K562 (cell line): ENCODE measurements around the gene LUC7L. TPM values are rescaled to one million over a fixed set of nuclear protein-coding genes. Genes with fewer than 3 reads are reported as not detected.

ENCODE experiments used
- ATAC-seq: fragments of 200-7000 bp; cut with Tn5 transposase; 3 replicates; pipeline ENCODE4 v1.9.1; 2020; ENCODE audit warnings: moderate library complexity
- BruUV-seq: library from RNA; stranded (reverse); fragments of 400-500 nt; replicated peaks from 2 replicates; lab custom pipeline; 2021; lab: Mats Ljungman, UMichigan
- CTCF ChIA-PET: fragments of 300-600 bp; formaldehyde crosslinking; extraction: SDS; loops from one replicate; lab custom pipeline; 2021; ENCODE audit warnings: low intra/inter-chr PET ratio; lab: Yijun Ruan, JAX
- POLR2A ChIA-PET: fragments of 300-600, 350-650 bp; sonication (Branson Sonifier 250); formaldehyde crosslinking; extraction: SDS; loops from one replicate; lab custom pipeline; 2021; ENCODE audit warnings: antibody characterized with exemption, inconsistent platforms; lab: Yijun Ruan, JAX
- DNase-seq, 4 experiments: peaks; one replicate each; pipeline versions ENCODE4 v3.0.0 to v3.0.0-alpha.2; 2011 to 2018; ENCODE audit warnings: low spot score in 3 of 4, mixed read lengths in 3 of 4; ENCODE audit errors: extremely low read depth in 1 of 4
- FAIRE-seq: peaks from 2 replicates; lab custom pipeline; 2011; peaks lifted over from hg19 to GRCh38; lab: Jason Lieb, UNC
- H2AFZ ChIP-seq: 2 replicates; pipeline ENCODE4 v1.6.0; 2011; ENCODE audit warnings: low read depth, low read length, control low read depth, inconsistent platforms
- H3K27ac ChIP-seq: fragments of 200-600 bp; 3 replicates; pipeline ENCODE4 v1.8.0; 2011; ENCODE audit warnings: low read depth, mild to moderate bottlenecking, control low read depth, inconsistent platforms, low read length, moderate library complexity, mixed read lengths; ENCODE audit errors: extremely low read depth
- H3K27me3 ChIP-seq, 2 experiments: fragments of 300-600 bp in 1 of 2; 2 replicates in 1 of 2; 3 replicates in 1 of 2; pipeline versions ENCODE4 v1.6.0 to v1.8.0; 2011; ENCODE audit warnings: inconsistent platforms in 2 of 2, low read length in 2 of 2, mild to moderate bottlenecking in 1 of 2, mixed read lengths in 1 of 2, moderate library complexity in 1 of 2; ENCODE audit not compliant: control insufficient read depth in 2 of 2, insufficient read depth in 2 of 2
- H3K36me3 ChIP-seq: fragments of 300-600 bp; 3 replicates; pipeline ENCODE4 v1.8.0; 2011; ENCODE audit warnings: mild to moderate bottlenecking, low read length, inconsistent platforms; ENCODE audit not compliant: control insufficient read depth, insufficient read depth
- H3K4me1 ChIP-seq, 2 experiments: fragments of 200-600 bp in 1 of 2; replicated peaks in 1 of 2; 2 replicates in 1 of 2; 3 replicates in 1 of 2; pipeline versions ENCODE4 v1.5.1 to v1.8.0; 2011; ENCODE audit warnings: inconsistent platforms in 2 of 2, low read length in 2 of 2, mild to moderate bottlenecking in 1 of 2, mixed read lengths in 1 of 2, moderate library complexity in 1 of 2; ENCODE audit not compliant: control insufficient read depth in 2 of 2, insufficient read depth in 2 of 2
- H3K4me2 ChIP-seq: 2 replicates; pipeline ENCODE4 v1.6.1; 2011; ENCODE audit warnings: low read length, control low read depth, inconsistent platforms, mixed read lengths; ENCODE audit not compliant: insufficient read depth
- H3K4me3 ChIP-seq: fragments of 200-600 bp; sonication (generic), shearing (Covaris generic); 2 replicates; pipeline ENCODE4 v1.5.1; 2016; ENCODE audit warnings: control low read depth, inconsistent platforms
- H3K79me2 ChIP-seq: fragments of 200-600 bp; 3 replicates; pipeline ENCODE4 v1.8.0; 2011; ENCODE audit warnings: low read length, inconsistent platforms; ENCODE audit not compliant: control insufficient read depth, insufficient read depth
- H3K9ac ChIP-seq, 2 experiments: 2 replicates each; pipeline versions ENCODE4 v1.6.0 to v1.6.1; 2011; ENCODE audit warnings: low read depth in 2 of 2, low read length in 2 of 2, control low read depth in 1 of 2, inconsistent platforms in 1 of 2, mild to moderate bottlenecking in 1 of 2, mixed read lengths in 1 of 2; ENCODE audit not compliant: insufficient read depth in 1 of 2
- H3K9me1 ChIP-seq: one replicate; pipeline ENCODE4 v1.6.0; 2011; ENCODE audit warnings: inconsistent platforms, mild to moderate bottlenecking, low read length, moderate library complexity; ENCODE audit not compliant: control insufficient read depth, insufficient read depth
- H3K9me3 ChIP-seq: replicated peaks from 2 replicates; pipeline ENCODE4 v1.5.1; 2011; ENCODE audit warnings: low read depth, low read length, inconsistent platforms; ENCODE audit not compliant: control insufficient read depth, insufficient read depth
- H4K20me1 ChIP-seq: replicated peaks from 2 replicates; pipeline ENCODE4 v1.6.1; 2011; ENCODE audit warnings: low read length, inconsistent platforms, mixed read lengths; ENCODE audit not compliant: control insufficient read depth, insufficient read depth
- MAFK ChIP-seq: IDR thresholded peaks from 2 replicates; pipeline ENCODE4 v1.6.1; 2011; ENCODE audit warnings: low read length, improper control_type of control experiment
- MTA1 ChIP-seq: fragments of 450-650 bp; IDR thresholded peaks from 2 replicates; pipeline ENCODE4 v1.6.1; 2017; ENCODE audit warnings: borderline replicate concordance
- MYBL2 ChIP-seq, 2 experiments: fragments of 450-650 bp in 1 of 2; sonication (generic) in 1 of 2; formaldehyde crosslinking in 1 of 2; IDR thresholded peaks; 2 replicates each; pipeline versions ENCODE4 v1.6.1 to v1.8.1; 2017 to 2022; ENCODE audit warnings: borderline replicate concordance in 1 of 2, inconsistent platforms in 1 of 2, low read depth in 1 of 2, mild to moderate bottlenecking in 1 of 2, missing genetic modification reagents in 1 of 2, moderate library complexity in 1 of 2
- SMARCC2 ChIP-seq: fragments of 450-650 bp; IDR thresholded peaks from 2 replicates; pipeline ENCODE4 v1.6.1; 2017; ENCODE audit warnings: antibody characterized with exemption, moderate library complexity, mild to moderate bottlenecking, low read depth
- SREBF1 ChIP-seq: fragments of 150-350 bp; IDR thresholded peaks from 2 replicates; pipeline ENCODE4 v1.6.1; 2014; ENCODE audit warnings: antibody characterized with exemption, low read depth, low read length, borderline replicate concordance
- ZBTB12 ChIP-seq: fragments of 250-450 bp; sonication (Bioruptor Pico); IDR thresholded peaks from 2 replicates; pipeline ENCODE4 v1.4.0; 2020
- ZBTB2 ChIP-seq: fragments of 450-650 bp; IDR thresholded peaks from 2 replicates; pipeline ENCODE4 v1.6.1; 2016; ENCODE audit warnings: antibody characterized with exemption
- ZEB2 ChIP-seq: fragments of 450-650 bp; IDR thresholded peaks from 2 replicates; pipeline ENCODE4 v1.6.1; 2016
- ZKSCAN8 ChIP-seq: fragments of 200-800 bp; sonication (Bioruptor generic); IDR thresholded peaks from 2 replicates; pipeline ENCODE4 v1.6.1; 2016; ENCODE audit warnings: missing genetic modification characterization, missing compliant biosample characterization
- ZMIZ1 ChIP-seq, 2 experiments: fragments of 150-350 bp in 1 of 2; IDR thresholded peaks; 2 replicates each; pipeline ENCODE4 v1.6.1; 2012 to 2016; ENCODE audit warnings: low read depth in 2 of 2, low read length in 2 of 2, mild to moderate bottlenecking in 1 of 2, moderate library complexity in 1 of 2
- ZNF133 ChIP-seq: fragments of 250-450 bp; sonication (Bioruptor Pico); IDR thresholded peaks from 2 replicates; pipeline ENCODE4 v1.4.0; 2020; ENCODE audit warnings: mild to moderate bottlenecking
- ZNF282 ChIP-seq: sonication (generic); formaldehyde crosslinking; IDR thresholded peaks from 2 replicates; pipeline ENCODE4 v1.8.1; 2023; ENCODE audit warnings: missing genetic modification reagents
- whole genome bisulfite sequencing: fragments of 100-300 bp; shearing (Covaris generic); methylation state at CpG from one replicate; pipeline ENCODE4 v1.1.6; 2016; ENCODE audit warnings: low coverage, mixed read lengths; ENCODE audit not compliant: insufficient coverage; ENCODE audit errors: missing lambda C conversion rate; 5-methylcytosine and 5-hydroxymethylcytosine counted together
- in situ Hi-C: fragments of 300-500 bp; cut with MboI; formaldehyde crosslinking; loops from 4 replicates; pipeline ENCODE4 v1.15.0; 2018; ENCODE audit warnings: inconsistent platforms, mixed read lengths
- intact Hi-C: fragments of 100-400 bp; cut with micrococcal nuclease; formaldehyde crosslinking; loops from 2 replicates; pipeline ENCODE4 v1.14.2; 2022
- polyA plus RNA-seq, 8 experiments: library from polyadenylated mRNA; depleted of rRNA in 4 of 8; stranded (reverse) in 5 of 8; unstranded in 3 of 8; fragments of >200 nt; fragmentation: Nextera tagmentation in 2 of 8; fragmentation: Illumina TruSeq in 1 of 8; extraction: Ambion mirVana in 2 of 8; extraction: Trizol in 1 of 8; gene quantifications; 2 replicates each; pipeline versions ENCODE4 v1.2.1 to v1.2.3, GENCODE V29; 2011 to 2014; ENCODE audit warnings: inconsistent platforms in 1 of 8, missing spikeins in 1 of 8
- total RNA-seq, 7 experiments: library from RNA; depleted of rRNA in 6 of 7; stranded (reverse); fragments of >200 nt in 6 of 7; fragmentation: Illumina TruSeq in 2 of 7; extraction: Trizol in 2 of 7; gene quantifications; 2 replicates each; pipeline versions ENCODE4 v1.2.1 to v1.2.3, GENCODE V29; 2011 to 2021; ENCODE audit warnings: low replicate concordance in 1 of 7

Gene LUC7L
- total and polyA plus RNA-seq, 9 of the 15 experiments (the other 6 are each of a cell fraction or from before 2014, with no cell fraction given), result 1.7 to 93.3 (median 59.5) TPM

GRCh38 chr16:269061-269796 lies 40.0 kb upstream of the LUC7L start:
- CTCF ChIA-PET, result no interaction called here
- TF ChIP-seq ZBTB12 (CRISPR knock-in tag), result no peak
- no peak for TF ChIP-seq ZBTB2
- no peak for TF ChIP-seq ZKSCAN8 (CRISPR knock-in tag)
- no peak for TF ChIP-seq SREBF1
- no peak for TF ChIP-seq ZMIZ1 (IDR thresholded peaks at IDR 0.05; ENCODE audit: low read depth in 2 of 2, low read length in 2 of 2)
- TF ChIP-seq ZNF133, result no peak
- no peak for TF ChIP-seq MAFK
- TF ChIP-seq MYBL2 (IDR thresholded peaks at IDR 0.05; ENCODE audit: low read depth), result no peak
- TF ChIP-seq MYBL2 (CRISPR knock-in tag; IDR thresholded peaks at IDR 0.05; ENCODE audit: borderline replicate concordance), result no peak
- no peak for TF ChIP-seq SMARCC2
- TF ChIP-seq ZEB2, result no peak
- no peak for TF ChIP-seq ZNF282 (CRISPR knock-in tag)
- no peak for TF ChIP-seq MTA1
- TF ChIP-seq, all 486 proteins: peak for 0
- WGBS, result 44% methylated on average over 22 of the region's 24 CpGs
- H3K4me2 ChIP-seq, result no peak overlapping the region
- in situ Hi-C loops (no loop called here), intact Hi-C loops (no loop called here)
- H2AFZ ChIP-seq, result 0 out of 2 replicates have a peak overlapping the region, but pooled peaks have one; percentile 24
- POLR2A ChIA-PET, result interaction anchor here (0.6 to 1.5 kb wide), 3 partner anchors 10 to 34 kb away, joined by 3 to 4 read pairs (median 3); no protein-coding TSS in a partner anchor
- peaks cover 3% of the 10 kb centered on the region; the same call in 1 of the 2 replicates for H4K20me1 ChIP-seq
- H3K9me1 ChIP-seq, result no peaks in the 10 kb centered on the region
- BruUV-seq, result no TSS peak
- ATAC-seq (no peak; the same call in 1 of the 3 replicates), DNase-seq (no peak), FAIRE-seq (no peak)
- no peaks in the 10 kb centered on the region; a peak in 1 of 5 replicates for H3K27me3 ChIP-seq
- no peaks in the 10 kb centered on the region for H3K9me3 ChIP-seq
- no peak overlapping the region for H3K4me3 ChIP-seq
- H3K9ac ChIP-seq, result peak overlapping the region in 1 of 2 experiments; percentile 76; a peak in 2 of 4 replicates
- H3K4me1 ChIP-seq, result peaks cover 0 to 78% of the 10 kb centered on the region in 2 experiments; a peak in 2 of 5 replicates
- H3K36me3 ChIP-seq, result no peaks in the 10 kb centered on the region
- no peak overlapping the region for H3K27ac ChIP-seq
- H3K79me2 ChIP-seq, result no peaks in the 10 kb centered on the region
